Activated CD4-positive, alpha-beta T cell treated with anti-CD3 and anti-CD28 coated beads, Interleukin-2, amount 50 U/mL, for 16 hours (primary cell): ENCODE measurements around the gene IQCN.

Experiments used
- DNase-seq: peaks from one replicate; pipeline ENCODE4 v3.0.0-alpha.2; 2020

The IQCN gene

GRCh38 chr19:18208098-18208951 is 65.9 kb downstream of the IQCN start:
- peak; percentile 28 for DNase-seq
